Activated T-cell treated with anti-CD3 and anti-CD28 coated beads, Interleukin-2, amount 50 U/mL, for 24 hours (primary cell): ENCODE results near the gene ZNF552.
A peak's percentile ranks its signal among the peaks of the same experiment; 100 is the strongest.
"Not testable (repeated sequence)": the region's sequence is repeated elsewhere in the genome, so short reads cannot be mapped to it uniquely, and the experiment has no call there.

Experiments
- DNase-seq: peaks from one replicate; pipeline ENCODE4 v3.0.0-alpha.2; 2020
- H3K27ac Mint-ChIP-seq: 2 replicates; pipeline ENCODE4 v1.8.0; 2020; ENCODE audit warnings: mild to moderate bottlenecking, mixed read lengths
- H3K27me3 Mint-ChIP-seq: 2 replicates; pipeline ENCODE4 v1.8.0; 2020; ENCODE audit warnings: mixed read lengths
- H3K36me3 Mint-ChIP-seq: 2 replicates; pipeline ENCODE4 v1.8.0; 2020; ENCODE audit warnings: low read depth, mixed read lengths
- H3K4me1 Mint-ChIP-seq: 2 replicates; pipeline ENCODE4 v1.8.0; 2020; ENCODE audit warnings: low read depth, mixed read lengths
- H3K4me3 Mint-ChIP-seq: 2 replicates; pipeline ENCODE4 v1.8.0; 2020; ENCODE audit warnings: mild to moderate bottlenecking, moderate library complexity, mixed read lengths
- H3K9me3 Mint-ChIP-seq: 2 replicates; pipeline ENCODE4 v1.8.0; 2020; ENCODE audit warnings: mixed read lengths

The ZNF552 gene

GRCh38 chr19:57814505-57815246 is at the start of gene ZNF552:
ZNF552 (minus strand) TSS chr19:57814913; CDS start chr19:57814743, 170 bp downstream.
- peaks cover 46% of the 10 kb centered on the region for H3K4me1 Mint-ChIP-seq
- peak within 1 kb of the TSS; percentile 93 for H3K4me3 Mint-ChIP-seq
- DNase-seq = peak; percentile 79
- H3K27me3 Mint-ChIP-seq = no peaks in the 10 kb centered on the region
- peaks cover 47% of the 10 kb centered on the region for H3K36me3 Mint-ChIP-seq
- peak within 1 kb of the TSS; percentile 92 for H3K27ac Mint-ChIP-seq
- H3K9me3 Mint-ChIP-seq = no peaks in the 10 kb centered on the region

- H3K4me1 Mint-ChIP-seq, H3K27ac Mint-ChIP-seq, DNase-seq, H3K27me3 Mint-ChIP-seq, H3K4me3 Mint-ChIP-seq: not testable (repeated sequence)
- H3K36me3 Mint-ChIP-seq = peaks cover 95% of the 10 kb centered on the region
- peaks cover 34% of the 10 kb centered on the region for H3K9me3 Mint-ChIP-seq
Observed at GRCh38 chr19:57862351-57862750, 47.6 kb upstream of the ZNF552 start.

- peaks cover 95% of the 10 kb centered on the region for H3K36me3 Mint-ChIP-seq
- H3K4me3 Mint-ChIP-seq, DNase-seq: not testable (repeated sequence)
Observed at GRCh38 chr19:57854117-57854516, 39.4 kb upstream of the ZNF552 start.

GRCh38 chr19:57851812-57852603 is 37.3 kb upstream of the ZNF552 start:
- not testable (repeated sequence) for DNase-seq, H3K4me3 Mint-ChIP-seq
- H3K36me3 Mint-ChIP-seq = peaks cover 88% of the 10 kb centered on the region

More at GRCh38 chr19:57854117-57854516, 39.4 kb upstream of the ZNF552 start:
- not testable (repeated sequence) for H3K27ac Mint-ChIP-seq, H3K27me3 Mint-ChIP-seq
- Mint-ChIP-seq H3K9me3 (peaks cover 15% of the 10 kb centered on the region), H3K4me1 (peaks cover 30% of the 10 kb centered on the region)

GRCh38 chr19:57850553-57851017 is 35.9 kb upstream of the ZNF552 start:
- peak; percentile 37 for DNase-seq
- Mint-ChIP-seq H3K27me3 (no peaks in the 10 kb centered on the region), H3K36me3 (peaks cover 87% of the 10 kb centered on the region)

More at GRCh38 chr19:57851812-57852603, 37.3 kb upstream of the ZNF552 start:
- peaks cover 31% of the 10 kb centered on the region for H3K4me1 Mint-ChIP-seq
- H3K27ac Mint-ChIP-seq, H3K27me3 Mint-ChIP-seq: not testable (repeated sequence)
- H3K9me3 Mint-ChIP-seq = peaks cover 11% of the 10 kb centered on the region

GRCh38 chr19:57849666-57850473 is 35.2 kb upstream of the ZNF552 start, which contains the start of gene ZNF587:
ZNF587 (plus strand) TSS chr19:57849859; CDS start chr19:57850039, 180 bp downstream.
- H3K4me1 Mint-ChIP-seq = peaks cover 33% of the 10 kb centered on the region
- peak within 1 kb of the TSS; percentile 89 for H3K4me3 Mint-ChIP-seq
- not testable (repeated sequence) for H3K9me3 Mint-ChIP-seq, H3K27me3 Mint-ChIP-seq
- peak; percentile 80 for DNase-seq
- peak within 1 kb of the TSS; percentile 92 for H3K27ac Mint-ChIP-seq
- peaks cover 87% of the 10 kb centered on the region for H3K36me3 Mint-ChIP-seq

More at GRCh38 chr19:57850553-57851017, 35.9 kb upstream of the ZNF552 start:
- peak overlapping the region; percentile 92 for H3K27ac Mint-ChIP-seq
- H3K4me3 Mint-ChIP-seq = peak overlapping the region; percentile 89
- peaks cover 9% of the 10 kb centered on the region for H3K9me3 Mint-ChIP-seq
- peaks cover 33% of the 10 kb centered on the region for H3K4me1 Mint-ChIP-seq

- Mint-ChIP-seq H3K4me1 (peaks cover 33% of the 10 kb centered on the region), H3K4me3 (peak overlapping the region; percentile 89), H3K36me3 (peaks cover 86% of the 10 kb centered on the region), H3K27ac (peak overlapping the region; percentile 92)
- H3K9me3 Mint-ChIP-seq, DNase-seq, H3K27me3 Mint-ChIP-seq: not testable (repeated sequence)
Observed at GRCh38 chr19:57849162-57849665, 34.5 kb upstream of the ZNF552 start.

- not testable (repeated sequence) for H3K27ac Mint-ChIP-seq, H3K27me3 Mint-ChIP-seq, H3K4me3 Mint-ChIP-seq, DNase-seq, H3K9me3 Mint-ChIP-seq
- H3K4me1 Mint-ChIP-seq = peaks cover 27% of the 10 kb centered on the region
- peaks cover 86% of the 10 kb centered on the region for H3K36me3 Mint-ChIP-seq
Observed at GRCh38 chr19:57847164-57847563, 32.5 kb upstream of the ZNF552 start.

GRCh38 chr19:57841122-57841763 is 26.5 kb upstream of the ZNF552 start:
- no peak for DNase-seq
- H3K9me3 Mint-ChIP-seq = no peaks in the 10 kb centered on the region
- H3K27ac Mint-ChIP-seq = no peak overlapping the region
- no peaks in the 10 kb centered on the region for H3K27me3 Mint-ChIP-seq
- H3K36me3 Mint-ChIP-seq = peaks cover 95% of the 10 kb centered on the region
- H3K4me1 Mint-ChIP-seq = peaks cover 18% of the 10 kb centered on the region
- H3K4me3 Mint-ChIP-seq = no peak overlapping the region

GRCh38 chr19:57838622-57839191 is 24.0 kb upstream of the ZNF552 start:
- not testable (repeated sequence) for H3K9me3 Mint-ChIP-seq, DNase-seq, H3K4me3 Mint-ChIP-seq, H3K27me3 Mint-ChIP-seq
- Mint-ChIP-seq H3K27ac (peak overlapping the region; percentile 80), H3K4me1 (peaks cover 16% of the 10 kb centered on the region), H3K36me3 (peaks cover 73% of the 10 kb centered on the region)

GRCh38 chr19:57836991-57837390 is 22.3 kb upstream of the ZNF552 start:
- not testable (repeated sequence) for H3K4me3 Mint-ChIP-seq, H3K9me3 Mint-ChIP-seq, DNase-seq, H3K27ac Mint-ChIP-seq, H3K27me3 Mint-ChIP-seq
- H3K36me3 Mint-ChIP-seq = peaks cover 63% of the 10 kb centered on the region
- H3K4me1 Mint-ChIP-seq = peaks cover 20% of the 10 kb centered on the region

GRCh38 chr19:57830071-57830602 is 15.4 kb upstream of the ZNF552 start, which contains the start of gene ZNF587B:
ZNF587B (plus strand) TSS chr19:57830299; CDS start chr19:57830529, 230 bp downstream.
- H3K27me3 Mint-ChIP-seq = no peaks in the 10 kb centered on the region
- peaks cover 38% of the 10 kb centered on the region for H3K4me1 Mint-ChIP-seq
- peak; percentile 53 for DNase-seq
- peak within 1 kb of the TSS; percentile 44 for H3K27ac Mint-ChIP-seq
- H3K36me3 Mint-ChIP-seq = peaks cover 69% of the 10 kb centered on the region
- peaks cover 2% of the 10 kb centered on the region for H3K9me3 Mint-ChIP-seq
- H3K4me3 Mint-ChIP-seq = no peak within 1 kb of the TSS

- no peak for DNase-seq
- Mint-ChIP-seq H3K27me3 (no peaks in the 10 kb centered on the region), H3K9me3 (peaks cover 2% of the 10 kb centered on the region), H3K4me1 (peaks cover 43% of the 10 kb centered on the region), H3K27ac (peak overlapping the region; percentile 44), H3K36me3 (peaks cover 77% of the 10 kb centered on the region), H3K4me3 (no peak overlapping the region)
Observed at GRCh38 chr19:57829316-57829715, 14.6 kb upstream of the ZNF552 start.
